Measurements from ENCODE around the gene ACSF3.

- TF ChIP-seq CTCF (conservative IDR thresholded peaks at IDR 0.05) (no peak), EZH2 (IDR thresholded peaks at IDR 0.05; ENCODE audit: low read depth) (no peak)
These were observed 91.5 kb downstream of the ACSF3 start for GRCh38 chr16:89184933-89185794.

Data from PC-9 (cell line).